K562 (cell line): Measurements from ENCODE around the gene GALM. TPM values are rescaled to one million over a fixed set of nuclear protein-coding genes. Genes with fewer than 3 reads are reported as not detected.

Experiments used
- ATAC-seq: fragments of 200-7000 bp; cut with Tn5 transposase; 3 replicates; pipeline ENCODE4 v1.9.1; 2020; ENCODE audit warnings: moderate library complexity
- BruUV-seq: library from RNA; stranded (reverse); fragments of 400-500 nt; replicated peaks from 2 replicates; lab custom pipeline; 2021; lab: Mats Ljungman, UMichigan
- CTCF ChIA-PET: fragments of 300-600 bp; formaldehyde crosslinking; extraction: SDS; loops from one replicate; lab custom pipeline; 2021; ENCODE audit warnings: low intra/inter-chr PET ratio; lab: Yijun Ruan, JAX
- POLR2A ChIA-PET: fragments of 300-600, 350-650 bp; sonication (Branson Sonifier 250); formaldehyde crosslinking; extraction: SDS; loops from one replicate; lab custom pipeline; 2021; ENCODE audit warnings: antibody characterized with exemption, inconsistent platforms; lab: Yijun Ruan, JAX
- DNase-seq, 4 experiments: peaks; one replicate each; pipeline versions ENCODE4 v3.0.0 to v3.0.0-alpha.2; 2011 to 2018; ENCODE audit warnings: low spot score in 3 of 4, mixed read lengths in 3 of 4; ENCODE audit errors: extremely low read depth in 1 of 4
- FAIRE-seq: peaks from 2 replicates; lab custom pipeline; 2011; peaks lifted over from hg19 to GRCh38; lab: Jason Lieb, UNC
- H2AFZ ChIP-seq: 2 replicates; pipeline ENCODE4 v1.6.0; 2011; ENCODE audit warnings: low read depth, low read length, control low read depth, inconsistent platforms
- H3K27ac ChIP-seq: fragments of 200-600 bp; 3 replicates; pipeline ENCODE4 v1.8.0; 2011; ENCODE audit warnings: low read depth, mild to moderate bottlenecking, control low read depth, inconsistent platforms, low read length, moderate library complexity, mixed read lengths; ENCODE audit errors: extremely low read depth
- H3K27me3 ChIP-seq, 2 experiments: fragments of 300-600 bp in 1 of 2; 2 replicates in 1 of 2; 3 replicates in 1 of 2; pipeline versions ENCODE4 v1.6.0 to v1.8.0; 2011; ENCODE audit warnings: inconsistent platforms in 2 of 2, low read length in 2 of 2, mild to moderate bottlenecking in 1 of 2, mixed read lengths in 1 of 2, moderate library complexity in 1 of 2; ENCODE audit not compliant: control insufficient read depth in 2 of 2, insufficient read depth in 2 of 2
- H3K36me3 ChIP-seq: fragments of 300-600 bp; 3 replicates; pipeline ENCODE4 v1.8.0; 2011; ENCODE audit warnings: mild to moderate bottlenecking, low read length, inconsistent platforms; ENCODE audit not compliant: control insufficient read depth, insufficient read depth
- H3K4me1 ChIP-seq, 2 experiments: fragments of 200-600 bp in 1 of 2; replicated peaks in 1 of 2; 2 replicates in 1 of 2; 3 replicates in 1 of 2; pipeline versions ENCODE4 v1.5.1 to v1.8.0; 2011; ENCODE audit warnings: inconsistent platforms in 2 of 2, low read length in 2 of 2, mild to moderate bottlenecking in 1 of 2, mixed read lengths in 1 of 2, moderate library complexity in 1 of 2; ENCODE audit not compliant: control insufficient read depth in 2 of 2, insufficient read depth in 2 of 2
- H3K4me2 ChIP-seq: 2 replicates; pipeline ENCODE4 v1.6.1; 2011; ENCODE audit warnings: low read length, control low read depth, inconsistent platforms, mixed read lengths; ENCODE audit not compliant: insufficient read depth
- H3K4me3 ChIP-seq: fragments of 200-600 bp; sonication (generic), shearing (Covaris generic); 2 replicates; pipeline ENCODE4 v1.5.1; 2016; ENCODE audit warnings: control low read depth, inconsistent platforms
- H3K79me2 ChIP-seq: fragments of 200-600 bp; 3 replicates; pipeline ENCODE4 v1.8.0; 2011; ENCODE audit warnings: low read length, inconsistent platforms; ENCODE audit not compliant: control insufficient read depth, insufficient read depth
- H3K9ac ChIP-seq, 2 experiments: 2 replicates each; pipeline versions ENCODE4 v1.6.0 to v1.6.1; 2011; ENCODE audit warnings: low read depth in 2 of 2, low read length in 2 of 2, control low read depth in 1 of 2, inconsistent platforms in 1 of 2, mild to moderate bottlenecking in 1 of 2, mixed read lengths in 1 of 2; ENCODE audit not compliant: insufficient read depth in 1 of 2
- H3K9me1 ChIP-seq: one replicate; pipeline ENCODE4 v1.6.0; 2011; ENCODE audit warnings: inconsistent platforms, mild to moderate bottlenecking, low read length, moderate library complexity; ENCODE audit not compliant: control insufficient read depth, insufficient read depth
- H3K9me3 ChIP-seq: replicated peaks from 2 replicates; pipeline ENCODE4 v1.5.1; 2011; ENCODE audit warnings: low read depth, low read length, inconsistent platforms; ENCODE audit not compliant: control insufficient read depth, insufficient read depth
- H4K20me1 ChIP-seq: replicated peaks from 2 replicates; pipeline ENCODE4 v1.6.1; 2011; ENCODE audit warnings: low read length, inconsistent platforms, mixed read lengths; ENCODE audit not compliant: control insufficient read depth, insufficient read depth
- RCOR1 ChIP-seq, 2 experiments: IDR thresholded peaks; 2 replicates each; pipeline ENCODE4 v1.6.1; 2012; ENCODE audit warnings: low read depth in 2 of 2, low read length in 2 of 2, borderline replicate concordance in 1 of 2, improper control_type of control experiment in 1 of 2
- ZC3H8 ChIP-seq: fragments of 450-650 bp; IDR thresholded peaks from 2 replicates; pipeline ENCODE4 v1.6.1; 2017
- ZFP36 ChIP-seq: fragments of 150-350 bp; IDR thresholded peaks from 2 replicates; pipeline ENCODE4 v1.6.1; 2018; ENCODE audit warnings: low read length, low read depth; ENCODE audit not compliant: partially characterized antibody
- WGBS: fragments of 100-300 bp; shearing (Covaris generic); methylation state at CpG from one replicate; pipeline ENCODE4 v1.1.6; 2016; ENCODE audit warnings: low coverage, mixed read lengths; ENCODE audit not compliant: insufficient coverage; ENCODE audit errors: missing lambda C conversion rate; 5-methylcytosine and 5-hydroxymethylcytosine counted together
- in situ Hi-C: fragments of 300-500 bp; cut with MboI; formaldehyde crosslinking; loops from 4 replicates; pipeline ENCODE4 v1.15.0; 2018; ENCODE audit warnings: inconsistent platforms, mixed read lengths
- intact Hi-C: fragments of 100-400 bp; cut with micrococcal nuclease; formaldehyde crosslinking; loops from 2 replicates; pipeline ENCODE4 v1.14.2; 2022
- polyA plus RNA-seq, 8 experiments: library from polyadenylated mRNA; depleted of rRNA in 4 of 8; stranded (reverse) in 5 of 8; unstranded in 3 of 8; fragments of >200 nt; fragmentation: Nextera tagmentation in 2 of 8; fragmentation: Illumina TruSeq in 1 of 8; extraction: Ambion mirVana in 2 of 8; extraction: Trizol in 1 of 8; gene quantifications; 2 replicates each; pipeline versions ENCODE4 v1.2.1 to v1.2.3, GENCODE V29; 2011 to 2014; ENCODE audit warnings: inconsistent platforms in 1 of 8, missing spikeins in 1 of 8
- total RNA-seq, 7 experiments: library from RNA; depleted of rRNA in 6 of 7; stranded (reverse); fragments of >200 nt in 6 of 7; fragmentation: Illumina TruSeq in 2 of 7; extraction: Trizol in 2 of 7; gene quantifications; 2 replicates each; pipeline versions ENCODE4 v1.2.1 to v1.2.3, GENCODE V29; 2011 to 2021; ENCODE audit warnings: low replicate concordance in 1 of 7
- TF ChIP-seq, protein P1 (sequence below), 2 experiments: fragments of 450-650 bp in 1 of 2; IDR thresholded peaks; 2 replicates each; pipeline ENCODE4 v1.6.1; 2011 to 2017; ENCODE audit warnings: low read depth in 2 of 2, antibody characterized with exemption in 1 of 2, borderline replicate concordance in 1 of 2, low read length in 1 of 2, mild to moderate bottlenecking in 1 of 2, mixed read lengths in 1 of 2; ENCODE audit not compliant: control insufficient read depth in 1 of 2

GALM gene
- total and polyA plus RNA-seq, 9 of the 15 experiments (the other 6 are each of a cell fraction or from before 2014, with no cell fraction given), result 22.1 to 51.7 (median 27.9) TPM

DNA sequence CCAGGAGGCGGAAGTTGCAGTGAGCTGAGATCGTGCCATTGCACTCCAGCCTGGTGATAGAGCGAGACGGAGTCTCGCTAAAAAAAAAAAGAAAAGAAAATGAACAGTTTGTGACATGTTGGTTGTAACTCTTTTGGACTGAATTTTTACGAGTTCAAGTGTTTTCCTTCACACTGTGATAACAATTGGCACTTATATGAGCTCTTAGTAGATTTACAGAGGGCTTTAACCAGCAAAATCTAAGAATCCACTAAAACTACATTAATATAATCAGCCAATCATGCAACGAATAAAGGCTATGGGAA lies 110.0 kb downstream of the GALM start:
- no peaks in the 10 kb centered on the region for H3K9me3 ChIP-seq
- ATAC-seq (no peak), FAIRE-seq (no peak), DNase-seq (no peak)
- H3K9ac ChIP-seq, result no peak overlapping the region
- H3K9me1 ChIP-seq, result no peaks in the 10 kb centered on the region
- H3K27ac ChIP-seq, result no peak overlapping the region
- ChIA-PET CTCF (no interaction called here), POLR2A (interaction anchor here (0.5 to 3.0 kb wide), 4 partner anchors 15 to 202 kb away, joined by 3 to 24 read pairs (median 4); partner anchors contain the start of gene SRSF7)
- H3K4me1 ChIP-seq, result peaks cover 3 to 5% of the 10 kb centered on the region in 2 experiments; a peak in 3 of 5 replicates
- H4K20me1 ChIP-seq, result no peaks in the 10 kb centered on the region
- intact Hi-C loops, result no loop called here
- H3K79me2 ChIP-seq, result peaks cover 10% of the 10 kb centered on the region
- BruUV-seq, result no TSS peak
- H3K4me3 ChIP-seq, result no peak overlapping the region
- H3K27me3 ChIP-seq, result no peaks in the 10 kb centered on the region
- TF ChIP-seq RCOR1 (IDR thresholded peaks at IDR 0.05; ENCODE audit: borderline replicate concordance in 1 of 2, low read depth in 2 of 2, low read length in 2 of 2) (no peak), ZC3H8 (no peak), ZFP36 (no peak)
- TF ChIP-seq, protein P1, sequence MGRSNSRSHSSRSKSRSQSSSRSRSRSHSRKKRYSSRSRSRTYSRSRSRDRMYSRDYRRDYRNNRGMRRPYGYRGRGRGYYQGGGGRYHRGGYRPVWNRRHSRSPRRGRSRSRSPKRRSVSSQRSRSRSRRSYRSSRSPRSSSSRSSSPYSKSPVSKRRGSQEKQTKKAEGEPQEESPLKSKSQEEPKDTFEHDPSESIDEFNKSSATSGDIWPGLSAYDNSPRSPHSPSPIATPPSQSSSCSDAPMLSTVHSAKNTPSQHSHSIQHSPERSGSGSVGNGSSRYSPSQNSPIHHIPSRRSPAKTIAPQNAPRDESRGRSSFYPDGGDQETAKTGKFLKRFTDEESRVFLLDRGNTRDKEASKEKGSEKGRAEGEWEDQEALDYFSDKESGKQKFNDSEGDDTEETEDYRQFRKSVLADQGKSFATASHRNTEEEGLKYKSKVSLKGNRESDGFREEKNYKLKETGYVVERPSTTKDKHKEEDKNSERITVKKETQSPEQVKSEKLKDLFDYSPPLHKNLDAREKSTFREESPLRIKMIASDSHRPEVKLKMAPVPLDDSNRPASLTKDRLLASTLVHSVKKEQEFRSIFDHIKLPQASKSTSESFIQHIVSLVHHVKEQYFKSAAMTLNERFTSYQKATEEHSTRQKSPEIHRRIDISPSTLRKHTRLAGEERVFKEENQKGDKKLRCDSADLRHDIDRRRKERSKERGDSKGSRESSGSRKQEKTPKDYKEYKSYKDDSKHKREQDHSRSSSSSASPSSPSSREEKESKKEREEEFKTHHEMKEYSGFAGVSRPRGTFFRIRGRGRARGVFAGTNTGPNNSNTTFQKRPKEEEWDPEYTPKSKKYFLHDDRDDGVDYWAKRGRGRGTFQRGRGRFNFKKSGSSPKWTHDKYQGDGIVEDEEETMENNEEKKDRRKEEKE (IDR thresholded peaks at IDR 0.05; ENCODE audit: borderline replicate concordance in 1 of 2, control insufficient read depth in 1 of 2, low read depth in 2 of 2, low read length in 1 of 2), result no peak
- H2AFZ ChIP-seq, result peak overlapping the region; percentile 20; the same call in 1 of the 2 replicates
- H3K4me2 ChIP-seq, result no peak overlapping the region
- in situ Hi-C loops, result no loop called here
- WGBS, result 72% methylated on average over 7 of the region's 7 CpGs
- H3K36me3 ChIP-seq, result peaks cover 5% of the 10 kb centered on the region; the same call in 2 of the 3 replicates
